HG03280 (cell line): ENCODE results near the gene AP5M1.
"Not testable (repeated sequence)": the region's sequence is repeated elsewhere in the genome, so short reads cannot be mapped to it uniquely, and the experiment has no call there.

Experiments used
- ATAC-seq: cut with Tn5 transposase; IDR thresholded peaks from one replicate; pipeline ENCODE4 v1.9.1; 2021; ENCODE audit warnings: mild to moderate bottlenecking, moderate library complexity; ENCODE audit not compliant: unreplicated experiment

The AP5M1 gene

DNA sequence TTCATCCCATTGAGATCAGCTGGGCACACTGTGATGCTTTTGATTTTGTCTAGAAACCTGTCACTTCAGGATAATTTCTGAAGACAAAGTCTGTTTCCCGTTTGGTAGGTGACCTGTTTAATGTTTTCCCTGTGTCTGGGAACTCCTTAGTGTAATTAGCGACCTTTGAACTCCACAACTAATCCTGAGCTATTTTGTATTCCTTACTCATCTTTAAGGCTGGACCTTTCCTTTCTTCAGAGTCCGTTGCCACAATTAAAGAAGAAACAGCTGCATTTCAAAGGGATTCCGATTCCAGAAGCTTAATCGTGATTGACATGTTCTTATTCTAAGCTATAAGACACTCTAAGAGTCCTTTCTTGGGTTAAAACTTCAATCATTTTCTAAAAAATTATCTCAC, 22.0 kb downstream of the AP5M1 start:
- no peak for ATAC-seq

DNA sequence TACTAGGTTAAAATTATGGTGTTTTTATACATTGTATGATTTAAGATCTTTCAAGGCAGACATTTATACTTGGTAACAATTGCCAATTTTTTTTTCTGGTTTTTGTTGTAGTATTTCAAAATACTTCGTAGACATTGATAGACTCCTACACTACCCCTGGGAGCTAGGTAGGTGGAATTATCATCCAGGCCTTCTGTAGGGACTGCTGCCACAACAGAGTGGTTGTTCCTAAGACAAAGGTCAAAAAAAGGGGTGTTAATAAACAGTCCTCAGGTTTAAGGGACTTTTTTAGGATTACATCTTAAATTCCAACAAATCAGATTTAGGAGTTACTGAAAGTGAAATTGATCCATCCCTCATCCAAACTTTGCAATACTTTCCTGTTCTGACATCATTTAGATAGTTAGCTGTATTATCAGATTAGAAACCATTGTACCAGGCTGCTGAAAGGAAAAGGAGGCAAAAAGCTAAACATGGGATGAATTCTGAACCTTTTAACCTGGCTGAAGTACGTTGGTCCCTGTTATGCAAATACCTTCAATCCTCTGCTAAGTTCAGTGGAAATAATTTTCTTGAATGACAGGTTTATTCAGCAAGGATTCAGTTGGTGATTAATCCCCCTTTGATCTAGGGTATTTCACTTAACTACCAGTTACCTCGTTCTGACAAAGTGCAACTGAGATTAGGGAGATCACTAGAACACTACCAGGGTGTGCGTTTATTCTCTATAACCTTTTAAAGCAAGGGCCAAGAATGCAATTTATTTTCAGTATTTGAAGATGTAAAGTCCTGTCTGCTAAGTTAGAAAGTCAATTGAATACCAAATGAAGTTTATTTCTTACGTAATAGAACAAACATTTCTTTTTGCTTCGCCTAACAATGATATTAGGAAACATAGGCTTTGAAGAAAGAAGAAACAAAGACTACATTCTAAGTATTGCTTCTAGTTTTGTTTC, 23.2 kb downstream of the AP5M1 start:
- no peak for ATAC-seq

DNA sequence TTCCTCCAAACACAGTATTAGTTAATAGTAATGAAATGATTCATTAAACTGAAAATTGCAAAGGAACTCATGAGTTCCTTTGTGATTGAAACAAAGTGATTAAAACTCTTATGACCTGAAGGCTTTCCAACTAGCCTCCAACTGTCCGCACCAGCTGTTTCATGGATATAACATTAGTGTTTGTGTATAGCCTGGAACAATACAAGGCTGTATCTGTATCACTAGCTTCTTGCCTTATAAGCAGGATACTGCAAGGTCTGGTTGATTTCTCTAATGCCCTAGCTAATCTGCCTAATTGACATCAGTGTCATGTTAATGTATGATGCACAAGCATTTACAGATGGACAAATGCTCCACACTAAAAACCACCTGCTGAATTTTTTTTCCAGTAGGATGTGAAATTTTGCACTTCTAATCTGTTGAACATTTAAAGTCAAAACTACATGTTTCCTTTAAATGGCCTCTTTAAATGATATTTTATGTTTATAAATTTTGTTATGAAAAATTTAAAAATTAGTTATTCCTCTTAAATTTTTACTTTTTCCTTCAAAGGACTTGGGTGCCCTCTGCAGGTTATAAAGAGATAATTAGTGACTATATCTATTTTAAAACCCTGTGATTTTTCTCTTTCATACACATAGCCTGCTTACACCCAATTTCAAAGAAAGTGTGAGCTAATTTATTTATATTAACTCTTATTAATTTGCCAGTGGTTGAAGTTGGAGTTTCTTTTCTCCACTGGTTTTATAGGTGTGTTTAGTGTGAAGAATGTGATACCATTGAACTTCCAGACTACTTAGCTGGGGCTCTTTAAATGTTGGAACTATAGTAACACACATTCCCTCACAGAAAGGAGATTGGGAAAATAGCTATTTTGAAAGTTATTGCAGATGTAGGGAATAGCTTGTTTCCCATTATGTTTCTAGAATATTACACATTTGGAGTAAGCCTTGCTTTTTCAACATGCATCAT, 25.4 kb downstream of the AP5M1 start:
- no peak for ATAC-seq

DNA sequence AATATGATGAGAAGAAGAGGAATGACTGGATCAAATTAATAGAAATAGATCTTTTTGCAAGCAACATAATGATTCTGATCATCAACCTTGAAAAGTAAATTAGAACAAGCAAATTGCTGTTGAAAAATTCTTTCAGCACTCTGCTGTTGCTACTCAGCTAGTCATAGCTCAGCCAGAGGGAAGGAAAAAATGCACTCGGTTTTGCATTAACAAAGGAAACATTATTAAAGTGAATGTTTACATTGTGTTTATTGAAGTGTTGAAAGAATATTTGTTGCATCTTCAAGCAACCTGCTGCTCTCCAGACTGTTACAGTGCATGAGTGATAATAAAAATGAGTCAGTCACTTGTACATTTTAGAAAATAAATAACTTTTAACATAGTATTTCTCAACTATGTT, 26.5 kb downstream of the AP5M1 start:
- no peak for ATAC-seq

GRCh38 chr14:57297852-57298251, 29.1 kb downstream of the AP5M1 start:
- no peak for ATAC-seq

DNA sequence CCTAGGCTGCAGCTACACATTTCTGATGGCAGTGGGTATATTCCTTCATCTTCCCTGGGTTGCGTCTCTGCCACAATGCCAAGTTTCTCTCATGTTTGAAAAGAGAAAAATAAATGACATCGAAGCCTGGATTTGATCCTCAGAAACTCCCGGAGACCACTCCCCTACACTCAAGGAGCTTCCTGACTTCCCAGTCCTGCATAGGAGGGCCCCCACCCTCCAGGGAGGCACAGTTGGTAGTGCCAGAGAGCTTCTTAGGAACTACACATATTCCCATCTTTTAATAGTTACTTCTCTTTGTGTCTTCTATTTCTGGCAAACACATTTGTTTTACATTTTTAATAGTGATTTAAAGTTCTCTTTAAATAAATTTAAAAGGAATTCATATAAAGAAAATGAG, 30.7 kb downstream of the AP5M1 start:
- ATAC-seq, result no peak

GRCh38 chr14:57302883-57303282, 34.1 kb downstream of the AP5M1 start:
- no peak for ATAC-seq

- ATAC-seq, result no peak
These were observed 45.8 kb downstream of the AP5M1 start for GRCh38 chr14:57314396-57315089.

- ATAC-seq, result peak; percentile 72
These were observed 48.6 kb downstream of the AP5M1 start for GRCh38 chr14:57317248-57317833.

DNA sequence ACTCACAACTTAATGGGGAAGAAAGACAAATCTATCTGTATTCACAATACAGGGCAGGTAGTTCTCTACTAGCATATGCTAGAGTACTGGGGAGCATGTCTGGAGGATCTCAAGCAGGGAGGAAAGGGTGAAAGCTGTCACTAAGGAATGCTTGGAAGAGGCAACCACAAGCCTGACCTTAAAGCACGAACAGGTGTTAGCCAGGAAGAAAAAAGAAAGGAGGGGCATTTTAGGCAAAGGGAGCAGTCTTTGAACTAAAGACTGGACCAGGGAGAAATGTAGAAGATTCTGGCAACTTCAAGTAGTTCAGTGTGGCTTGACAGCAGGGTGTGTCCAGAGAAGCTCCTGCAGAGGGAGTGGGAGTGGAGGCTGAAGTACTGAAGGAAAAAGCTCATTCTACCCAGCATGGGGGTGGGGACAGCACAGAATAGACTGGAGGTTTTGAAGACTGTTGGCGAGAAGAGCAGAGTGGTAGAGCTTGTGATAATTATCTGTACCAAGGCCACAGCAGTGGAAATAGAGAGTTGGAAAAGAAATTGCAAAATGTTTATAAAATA, 50.9 kb downstream of the AP5M1 start:
- ATAC-seq, result no peak

GRCh38 chr14:57323721-57324120, 55.0 kb downstream of the AP5M1 start:
- ATAC-seq, result no peak

DNA sequence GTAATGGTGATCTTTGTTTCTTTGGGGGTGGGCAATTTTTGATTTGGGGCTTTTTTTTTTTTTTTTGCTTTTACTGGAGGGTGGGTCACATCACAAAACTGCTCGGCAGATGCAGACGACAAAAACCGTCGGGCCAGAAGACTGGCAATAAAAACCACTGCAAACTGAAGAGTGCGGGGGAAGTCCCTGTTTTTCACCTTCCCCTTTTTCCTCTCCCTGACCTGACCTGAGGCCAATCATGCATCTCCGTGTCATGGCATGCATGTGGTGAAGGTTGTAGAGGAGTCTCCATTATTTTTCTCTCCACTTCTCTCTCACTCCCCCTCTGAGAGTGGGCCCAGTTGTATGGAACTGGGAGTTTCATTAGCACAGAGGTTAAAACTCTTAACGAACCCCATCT, 57.5 kb downstream of the AP5M1 start:
- no peak for ATAC-seq

- ATAC-seq, result no peak
These were observed 61.1 kb downstream of the AP5M1 start for GRCh38 chr14:57329833-57330232.

GRCh38 chr14:57332475-57332874, 63.7 kb downstream of the AP5M1 start:
- ATAC-seq, result not testable (repeated sequence)

- not testable (repeated sequence) for ATAC-seq
These were observed 65.0 kb downstream of the AP5M1 start for GRCh38 chr14:57333726-57334125.

DNA sequence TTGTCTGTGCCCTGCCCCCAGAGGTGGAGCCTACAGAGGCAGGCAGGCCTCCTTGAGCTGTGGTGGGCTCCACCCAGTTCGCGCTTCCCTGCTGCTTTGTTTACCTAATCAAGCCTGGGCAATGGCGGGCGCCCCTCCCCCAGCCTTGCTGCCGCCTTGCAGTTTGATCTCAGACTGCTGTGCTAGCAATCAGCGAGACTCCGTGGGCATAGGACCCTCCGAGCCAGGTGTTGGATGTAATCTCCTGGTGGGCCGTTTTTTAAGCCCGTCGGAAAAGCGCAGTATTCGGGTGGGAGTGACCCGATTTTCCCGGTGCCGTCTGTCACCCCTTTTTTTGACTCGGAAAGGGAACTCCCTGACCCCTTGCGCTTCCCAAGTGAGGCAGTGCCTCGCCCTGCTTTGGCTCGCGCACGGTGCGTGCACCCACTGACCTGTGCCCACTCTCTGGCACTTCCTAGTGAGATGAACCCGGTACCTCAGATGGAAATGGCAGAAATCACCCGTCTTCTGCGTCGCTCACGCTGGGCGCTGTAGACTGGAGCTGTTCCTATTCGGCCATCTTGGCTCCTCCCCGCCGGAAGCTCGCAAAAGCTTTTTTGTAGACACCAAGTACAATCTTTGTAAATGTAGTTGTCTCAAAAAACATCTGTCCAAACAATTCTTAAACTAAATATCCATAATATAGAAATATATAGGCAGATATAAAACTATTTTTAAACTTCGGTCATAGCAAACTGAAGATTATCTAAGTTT, 75.0 kb downstream of the AP5M1 start:
- ATAC-seq, result not testable (repeated sequence)

DNA sequence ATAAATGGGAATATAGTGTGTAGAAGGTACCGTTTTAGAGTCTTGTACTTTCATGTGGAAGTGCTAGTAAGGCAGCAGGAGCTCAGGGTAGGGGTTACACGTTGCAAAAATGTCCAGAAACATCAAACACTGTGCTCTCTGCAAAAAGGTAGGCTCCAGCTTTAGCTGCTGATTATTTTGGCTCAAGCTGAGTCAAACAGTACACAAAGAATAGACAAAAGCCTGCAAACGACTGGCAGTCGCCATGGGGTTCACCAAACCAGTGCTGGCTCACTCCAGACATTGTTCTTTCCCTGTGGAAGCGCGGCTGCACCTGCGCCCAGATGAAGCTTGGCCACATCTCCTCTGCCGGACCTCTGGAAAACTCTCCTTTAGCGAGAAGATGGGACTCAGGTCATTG, 76.3 kb downstream of the AP5M1 start:
- no peak for ATAC-seq

- no peak for ATAC-seq
These were observed 78.0 kb downstream of the AP5M1 start for GRCh38 chr14:57346741-57347140.
